NT2/D1 (cell line): Measurements from ENCODE around the gene SHOX.
A peak's percentile ranks its signal among the peaks of the same experiment; 100 is the strongest.

ENCODE experiments used
- SUZ12 ChIP-seq: IDR thresholded peaks from 2 replicates; pipeline ENCODE4 v1.6.1; 2011; ENCODE audit not compliant: insufficient read length, insufficient read depth; ENCODE audit errors: extremely low read depth
- ZNF274 ChIP-seq: IDR thresholded peaks from 2 replicates; pipeline ENCODE4 v1.6.1; 2011; ENCODE audit warnings: mild to moderate bottlenecking, low read depth, low read length

DNA sequence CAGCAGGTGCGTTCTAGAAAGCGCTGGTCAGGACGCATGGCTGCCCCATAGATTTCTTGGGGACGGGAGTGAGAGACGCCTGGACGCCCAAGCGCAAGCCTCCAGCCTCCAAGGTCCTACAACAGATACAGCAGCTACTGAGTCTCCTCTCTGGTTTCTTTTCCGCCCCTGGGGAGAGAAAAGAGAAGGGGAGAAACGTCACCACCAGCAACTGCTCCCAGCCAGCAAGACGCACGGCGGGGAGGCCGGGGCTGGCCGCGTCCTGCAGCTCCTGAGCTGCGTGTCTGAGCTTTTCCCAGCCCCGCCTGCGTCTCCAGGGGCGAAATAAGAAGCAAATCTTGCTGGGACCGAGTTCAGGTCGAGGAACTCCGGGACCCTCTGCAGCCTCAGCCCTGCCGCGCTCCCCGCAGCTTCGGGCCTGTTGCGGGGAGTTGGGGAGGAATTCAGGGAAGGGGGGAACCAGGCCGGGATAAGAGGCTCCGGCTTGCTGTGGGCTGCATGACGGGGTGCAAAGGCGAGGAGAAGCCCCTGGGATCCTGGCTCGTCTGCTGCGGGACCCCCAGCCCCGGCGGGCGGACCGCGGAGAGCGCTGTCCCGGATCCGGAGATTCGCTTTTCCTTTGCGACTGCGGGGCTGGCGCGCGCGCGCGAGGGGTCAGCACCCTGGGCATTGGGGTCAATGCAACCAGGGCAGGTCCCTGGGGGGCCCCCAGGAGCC, 6.8 kb upstream of the SHOX start:
- TF ChIP-seq ZNF274 (no peak), SUZ12 (peak; percentile 90)
